Tibial nerve (tissue), 4 donors: Measurements from ENCODE around the gene PROB1. TPM values are rescaled to one million over a fixed set of nuclear protein-coding genes. Genes with fewer than 3 reads are reported as not detected.

Source experiments
- DNase-seq, 2 donors: peaks; one replicate each; pipeline ENCODE4 v3.0.0-alpha.2; 2019; ENCODE audit warnings: low spot score in 2 of 2
- H3K27ac ChIP-seq, 4 donors: fragments of 200-600 bp; sonication (generic) in 3 of 4; one replicate each; pipeline ENCODE4 v1.5.1; 2017 to 2019; ENCODE audit warnings: mild to moderate bottlenecking in 1 of 4
- H3K27me3 ChIP-seq, 2 donors: fragments of 200-600 bp; sonication (generic) in 1 of 2; one replicate each; pipeline versions ENCODE4 v1.5.1 to v1.6.0; 2017 to 2019
- H3K36me3 ChIP-seq, 3 donors: fragments of 200-600 bp; sonication (generic); one replicate each; pipeline ENCODE4 v1.5.1; 2018 to 2019
- H3K4me1 ChIP-seq, 4 donors: fragments of 200-600 bp; sonication (generic) in 3 of 4; one replicate each; pipeline ENCODE4 v1.5.1; 2017 to 2019
- H3K4me3 ChIP-seq, 4 donors: fragments of 200-600 bp; sonication (generic) in 3 of 4; one replicate each; pipeline ENCODE4 v1.5.1; 2017 to 2019; ENCODE audit warnings: mild to moderate bottlenecking in 1 of 4, moderate library complexity in 1 of 4
- H3K9me3 ChIP-seq, 4 donors: fragments of 200-600 bp; sonication (generic) in 3 of 4; one replicate each; pipeline ENCODE4 v1.5.1; 2017 to 2019
- EP300 ChIP-seq, 2 donors: sonication (generic); formaldehyde crosslinking; IDR thresholded peaks; one replicate each; pipeline ENCODE4 v1.6.1; 2017; ENCODE audit warnings: antibody characterized with exemption in 2 of 2, mild to moderate bottlenecking in 1 of 2
- POLR2A ChIP-seq, 2 donors: fragments of 450-650 bp; IDR thresholded peaks; one replicate each; pipeline ENCODE4 v1.6.1; 2017; ENCODE audit warnings: antibody characterized with exemption in 2 of 2, mild to moderate bottlenecking in 2 of 2, moderate library complexity in 2 of 2
- WGBS, 2 donors: methylation state at CpG; one replicate each; pipeline ENCODE4 v1.1.5; 2018; 5-methylcytosine and 5-hydroxymethylcytosine counted together
- total RNA-seq, 4 donors: library from RNA; depleted of rRNA; stranded (reverse); fragments of >200 nt; gene quantifications; one replicate each; pipeline ENCODE4 v1.1.0, GENCODE V29; 2016
- TF ChIP-seq, protein P1 (sequence below), 5 experiments: fragments of 200-600 bp in 3 of 5; fragments of 450-650 bp in 2 of 5; sonication (generic) in 3 of 5; IDR thresholded peaks; one replicate each; pipeline ENCODE4 v1.5.1; 2016 to 2019; ENCODE audit warnings: antibody characterized with exemption in 5 of 5, mild to moderate bottlenecking in 3 of 5, moderate library complexity in 2 of 5

Gene PROB1
- total RNA-seq, 4 donors from 2014 or later, result 0.63 to 3.6 (median 1.3) TPM

DNA sequence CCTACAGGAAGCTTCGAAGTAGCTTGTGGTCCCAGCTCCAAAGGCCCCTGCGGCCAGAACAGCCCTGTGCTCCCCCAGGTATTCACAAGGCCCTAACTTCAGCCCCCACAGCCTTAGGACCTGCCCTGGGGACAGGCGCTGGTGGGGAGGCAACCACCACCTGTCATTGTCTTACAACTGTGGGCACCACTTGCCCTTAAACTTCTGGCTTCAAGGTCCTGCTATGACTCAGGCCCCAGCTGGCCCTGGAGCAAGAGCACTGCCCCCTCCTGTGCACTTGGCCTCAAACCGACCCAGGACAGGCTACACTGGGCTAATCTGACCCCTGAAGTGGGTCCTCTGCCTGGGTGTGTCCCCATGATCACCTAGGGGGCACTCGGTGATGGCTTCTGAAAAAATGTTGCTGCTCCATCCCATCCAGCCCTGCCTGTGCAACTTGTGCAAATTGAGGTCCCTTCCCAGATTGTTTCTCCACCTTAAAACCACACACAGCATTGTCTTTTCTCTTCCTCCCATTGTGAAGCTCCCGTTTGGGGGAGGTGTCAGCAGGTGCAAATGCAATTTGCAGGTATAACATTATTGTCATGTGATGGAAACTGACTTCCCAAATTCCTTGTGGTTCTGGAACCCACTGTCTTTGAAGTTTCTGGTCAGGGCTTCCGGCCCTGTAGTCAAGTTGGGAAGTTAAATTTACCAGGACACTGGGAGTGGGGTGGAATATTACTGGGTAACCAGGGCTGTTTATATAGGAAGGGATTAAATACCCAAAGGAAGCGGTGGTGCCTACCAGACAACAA lies 1.1 kb upstream of the PROB1 start:
- peaks cover 0 to 35% of the 10 kb centered on the region in 2 donors for H3K27me3 ChIP-seq
- TF ChIP-seq EP300 (IDR thresholded peaks at IDR 0.05) (no peak), POLR2A (IDR thresholded peaks at IDR 0.05) (no peak)
- TF ChIP-seq, protein P1, sequence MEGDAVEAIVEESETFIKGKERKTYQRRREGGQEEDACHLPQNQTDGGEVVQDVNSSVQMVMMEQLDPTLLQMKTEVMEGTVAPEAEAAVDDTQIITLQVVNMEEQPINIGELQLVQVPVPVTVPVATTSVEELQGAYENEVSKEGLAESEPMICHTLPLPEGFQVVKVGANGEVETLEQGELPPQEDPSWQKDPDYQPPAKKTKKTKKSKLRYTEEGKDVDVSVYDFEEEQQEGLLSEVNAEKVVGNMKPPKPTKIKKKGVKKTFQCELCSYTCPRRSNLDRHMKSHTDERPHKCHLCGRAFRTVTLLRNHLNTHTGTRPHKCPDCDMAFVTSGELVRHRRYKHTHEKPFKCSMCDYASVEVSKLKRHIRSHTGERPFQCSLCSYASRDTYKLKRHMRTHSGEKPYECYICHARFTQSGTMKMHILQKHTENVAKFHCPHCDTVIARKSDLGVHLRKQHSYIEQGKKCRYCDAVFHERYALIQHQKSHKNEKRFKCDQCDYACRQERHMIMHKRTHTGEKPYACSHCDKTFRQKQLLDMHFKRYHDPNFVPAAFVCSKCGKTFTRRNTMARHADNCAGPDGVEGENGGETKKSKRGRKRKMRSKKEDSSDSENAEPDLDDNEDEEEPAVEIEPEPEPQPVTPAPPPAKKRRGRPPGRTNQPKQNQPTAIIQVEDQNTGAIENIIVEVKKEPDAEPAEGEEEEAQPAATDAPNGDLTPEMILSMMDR (IDR thresholded peaks at IDR 0.05), result no peak
- H3K4me3 ChIP-seq, result no peak overlapping the region
- no peaks in the 10 kb centered on the region for H3K36me3 ChIP-seq
- DNase-seq, result no peak
- H3K27ac ChIP-seq, result no peak overlapping the region
- H3K4me1 ChIP-seq, result peaks cover 0 to 40% (median 15%) of the 10 kb centered on the region in 4 donors
- H3K9me3 ChIP-seq, result no peaks in the 10 kb centered on the region
- 87 to 89% methylated on average over 7 to 8 of the region's 8 CpGs for WGBS, 2 donors

DNA sequence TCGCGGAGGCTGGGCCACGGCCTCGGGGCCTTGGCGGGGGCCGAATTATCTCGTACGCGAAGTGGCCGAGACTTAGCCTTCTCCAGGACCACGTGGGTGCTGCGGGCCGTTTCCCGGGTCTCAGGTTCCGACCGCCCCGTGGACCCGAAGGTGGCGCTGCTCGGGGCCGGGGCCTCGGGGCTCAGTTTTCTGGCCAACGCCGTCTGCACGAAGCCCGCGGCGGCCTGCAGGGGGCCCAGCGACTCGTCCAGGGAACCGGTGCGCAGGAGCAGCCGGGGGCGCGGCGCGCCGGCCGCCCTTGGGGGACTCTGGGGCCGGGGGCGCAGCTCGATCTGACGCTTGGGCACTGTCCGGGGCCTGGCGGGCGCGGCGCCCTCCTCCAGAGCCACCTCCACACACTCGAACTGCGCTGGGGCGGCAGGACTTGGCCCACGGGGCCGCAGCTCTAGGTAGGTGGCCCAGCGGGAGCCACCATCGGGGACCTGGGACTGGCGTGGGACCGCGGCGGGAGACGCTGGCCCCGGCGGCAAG lies 716 bp downstream of the PROB1 start:
- H3K4me1 ChIP-seq, result peaks cover 0 to 40% (median 19%) of the 10 kb centered on the region in 4 donors
- peak overlapping the region; percentile 14 to 57 (median 40) for H3K4me3 ChIP-seq
- DNase-seq, result no peak
- 3% methylated on average over 20 to 23 of the region's 62 CpGs for WGBS, 2 donors
- peaks cover 0 to 35% of the 10 kb centered on the region in 2 donors for H3K27me3 ChIP-seq
- no peaks in the 10 kb centered on the region for H3K36me3 ChIP-seq
- H3K9me3 ChIP-seq, result no peaks in the 10 kb centered on the region
- TF ChIP-seq, protein P1 (IDR thresholded peaks at IDR 0.05), result peak in 3 of 5 experiments; percentile 41 to 59 (median 54)
- TF ChIP-seq POLR2A (IDR thresholded peaks at IDR 0.05), result no peak
- no peak for TF ChIP-seq EP300 (IDR thresholded peaks at IDR 0.05)
- H3K27ac ChIP-seq, result peak overlapping the region in 1 of 4 donors; percentile 27

DNA sequence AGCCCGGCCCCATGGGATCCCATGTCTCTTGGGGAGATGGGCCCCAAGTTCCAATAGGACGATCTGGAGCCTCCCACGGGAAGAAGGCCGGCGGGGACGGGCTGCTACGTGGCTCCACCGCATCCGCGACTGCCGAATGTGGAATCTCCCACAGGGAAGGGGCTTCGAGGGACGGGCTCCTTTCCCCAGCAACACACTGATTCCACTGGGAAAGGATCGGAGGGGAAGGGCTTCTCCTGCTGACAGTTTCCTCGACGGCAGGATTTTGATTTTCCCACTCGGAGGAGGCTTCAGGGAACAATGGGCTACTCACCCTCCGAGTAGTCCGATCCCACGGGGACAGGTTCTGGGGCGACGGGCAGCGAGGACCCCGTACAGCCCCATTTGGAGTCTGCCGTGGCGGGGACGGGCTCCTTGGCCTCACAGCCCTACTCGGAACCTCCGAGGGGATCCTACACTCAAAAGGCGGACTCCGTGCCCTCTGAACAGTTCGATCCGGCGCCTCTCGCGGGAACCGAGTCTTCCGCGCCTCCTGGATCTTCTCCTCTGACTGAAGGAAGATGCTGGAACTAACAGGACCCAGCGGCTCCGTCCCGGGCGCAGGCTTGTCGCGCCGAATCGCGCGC lies 1.3 kb downstream of the PROB1 start:
- no peak for DNase-seq
- TF ChIP-seq, protein P1 (IDR thresholded peaks at IDR 0.05), result no peak
- TF ChIP-seq POLR2A (IDR thresholded peaks at IDR 0.05) (no peak), EP300 (IDR thresholded peaks at IDR 0.05) (no peak)
- 8 to 20% methylated on average over 40 to 47 of the region's 49 CpGs for WGBS, 2 donors
- Histone ChIP-seq H3K4me3 (peak overlapping the region; percentile 14 to 57 (median 40)), H3K9me3 (no peaks in the 10 kb centered on the region), H3K36me3 (no peaks in the 10 kb centered on the region), H3K27me3 (peaks cover 0 to 35% of the 10 kb centered on the region in 2 donors), H3K27ac (no peak overlapping the region), H3K4me1 (peaks cover 0 to 40% (median 19%) of the 10 kb centered on the region in 4 donors)

DNA sequence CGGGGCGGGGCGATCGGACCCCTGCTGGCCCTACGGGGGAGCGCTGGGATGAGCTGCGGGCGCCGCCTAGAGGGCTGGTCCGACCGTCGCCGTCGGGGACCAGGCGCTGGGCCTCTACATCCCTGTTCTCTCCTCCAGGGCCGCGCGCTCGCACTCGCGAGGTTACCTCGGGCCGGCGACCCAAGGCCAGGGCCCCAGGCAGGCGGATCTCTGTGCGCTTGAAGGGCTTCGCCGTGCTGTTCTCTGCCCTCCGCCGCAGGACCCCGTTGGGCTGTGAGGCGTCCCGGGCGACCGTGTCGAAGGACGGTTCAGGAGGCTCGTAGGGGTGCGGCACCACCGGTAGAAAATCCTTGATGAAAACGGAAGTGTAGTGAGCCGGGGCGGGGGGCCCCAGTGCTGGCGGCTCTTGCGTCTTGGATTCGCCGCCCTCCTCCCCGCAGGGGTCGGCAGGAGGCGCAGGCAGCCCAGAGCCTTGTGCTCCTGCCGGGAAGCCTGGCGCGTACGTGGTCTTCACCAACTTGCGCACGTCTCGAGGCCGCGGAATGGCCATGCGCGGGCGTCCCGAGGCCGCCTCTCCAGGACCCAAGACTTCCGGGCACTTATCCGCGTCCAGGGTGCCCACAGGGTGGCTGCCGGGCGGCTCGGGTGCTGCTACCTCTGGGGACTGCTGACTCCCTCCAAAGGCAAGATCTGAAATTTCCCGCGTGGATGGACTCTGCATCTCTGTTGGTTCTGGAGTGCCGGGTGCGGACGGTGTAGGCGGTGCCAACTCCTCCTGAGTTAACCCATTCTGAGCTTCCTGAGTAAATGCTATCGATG lies 2.0 kb downstream of the PROB1 start:
- peaks cover 0 to 35% of the 10 kb centered on the region in 2 donors for H3K27me3 ChIP-seq
- H3K27ac ChIP-seq, result peak overlapping the region in 1 of 4 donors; percentile 74
- peak overlapping the region in 3 of 4 donors; percentile 26 to 57 (median 53) for H3K4me3 ChIP-seq
- TF ChIP-seq, protein P1 (IDR thresholded peaks at IDR 0.05), result peak in 3 of 5 experiments; percentile 38 to 61 (median 60)
- no peak for TF ChIP-seq POLR2A (IDR thresholded peaks at IDR 0.05)
- H3K4me1 ChIP-seq, result peaks cover 0 to 47% (median 21%) of the 10 kb centered on the region in 4 donors
- no peaks in the 10 kb centered on the region for H3K36me3 ChIP-seq
- WGBS, 2 donors, result 12 to 20% methylated on average over 69 to 73 of the region's 77 CpGs
- H3K9me3 ChIP-seq, result no peaks in the 10 kb centered on the region
- no peak for DNase-seq
